GM21528 (cell line): ENCODE measurements around the gene UBAP1L.
A peak's percentile ranks its signal among the peaks of the same experiment; 100 is the strongest.
"Not testable (repeated sequence)": the region's sequence is repeated elsewhere in the genome, so short reads cannot be mapped to it uniquely, and the experiment has no call there.

Experiments
- ATAC-seq: cut with Tn5 transposase; IDR thresholded peaks from one replicate; pipeline ENCODE4 v1.9.1; 2021; ENCODE audit warnings: mild to moderate bottlenecking, moderate library complexity; ENCODE audit not compliant: unreplicated experiment, low FRiP score

UBAP1L gene

DNA sequence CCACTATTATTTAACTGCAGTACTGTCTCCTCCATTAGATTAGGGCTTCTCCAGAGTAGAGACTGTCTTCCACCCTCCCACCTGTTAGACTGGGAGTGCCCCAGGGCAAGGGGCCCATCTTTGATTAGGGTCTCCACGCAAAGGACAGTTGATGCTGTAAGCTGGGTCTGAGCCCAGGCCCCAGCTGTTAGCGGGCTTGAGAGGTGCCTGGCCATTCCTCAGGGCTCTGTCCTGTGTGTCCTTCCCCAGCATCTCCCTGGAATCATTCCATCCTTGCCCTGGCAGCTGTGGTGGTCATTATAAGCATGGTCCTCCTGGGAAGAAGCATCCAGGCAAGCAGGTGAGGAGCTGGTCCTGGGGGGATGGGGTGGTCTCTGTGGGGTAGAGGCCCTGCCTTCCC, 63.7 kb downstream of the UBAP1L start:
- no peak for ATAC-seq

DNA sequence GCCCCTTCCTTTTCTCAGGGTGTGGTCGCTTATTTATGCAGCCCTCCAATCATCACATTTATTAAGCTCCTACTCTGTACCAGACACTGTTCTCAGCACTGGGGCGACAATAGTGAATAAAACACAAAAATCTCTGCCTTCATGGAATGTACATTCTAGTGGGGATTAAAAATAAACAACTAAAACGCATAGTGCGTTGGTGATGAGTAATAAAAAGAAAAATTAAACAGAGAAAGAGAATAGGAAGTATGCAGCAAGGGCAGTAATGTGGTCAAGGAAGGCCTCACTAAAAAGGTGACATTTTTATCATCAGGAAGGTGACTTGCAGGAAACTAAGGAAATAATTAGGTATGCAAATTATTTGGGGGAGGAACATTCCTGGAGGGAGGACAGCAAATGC, 64.7 kb downstream of the UBAP1L start:
- no peak for ATAC-seq

DNA sequence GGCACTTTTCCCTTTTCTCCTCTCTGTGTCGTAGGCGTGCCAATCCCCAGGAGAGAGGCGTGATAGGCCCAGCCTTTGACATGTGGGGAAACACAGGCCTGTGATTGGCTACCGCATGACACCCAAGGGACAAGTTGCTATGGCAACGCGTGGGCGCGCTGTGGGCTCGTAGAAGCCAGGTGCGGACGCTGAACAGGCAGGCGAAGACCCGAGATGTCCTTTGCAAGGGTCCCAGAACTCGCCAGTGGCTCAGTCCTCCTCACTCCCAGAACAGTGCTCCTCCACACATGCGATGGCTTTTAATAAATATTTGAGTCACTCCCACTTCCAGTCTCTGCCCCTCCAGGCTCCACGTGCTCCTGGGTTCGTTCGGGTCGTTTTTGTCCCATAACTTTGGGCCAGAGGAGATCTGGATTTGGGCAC, 65.6 kb downstream of the UBAP1L start:
- ATAC-seq = peak; percentile 73

DNA sequence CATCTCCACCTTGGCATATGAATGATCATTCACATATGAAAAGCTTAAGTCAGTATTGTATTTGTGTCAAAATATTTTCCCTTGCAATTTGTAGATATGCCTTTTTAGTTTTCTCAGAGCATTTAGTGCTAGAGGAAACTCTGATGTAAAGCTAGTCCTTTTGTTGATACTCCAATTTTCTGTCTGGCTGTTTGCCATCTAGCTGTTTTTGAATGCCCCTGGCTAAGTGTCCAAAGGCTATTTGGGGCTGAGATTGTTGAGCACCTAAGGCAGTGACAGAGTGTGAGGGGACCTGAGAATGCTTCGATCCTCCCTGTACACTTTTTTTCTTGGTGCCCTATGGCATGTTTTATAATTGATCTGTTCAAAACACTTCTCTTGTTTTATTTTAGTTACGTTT, 66.8 kb downstream of the UBAP1L start:
- no peak for ATAC-seq

DNA sequence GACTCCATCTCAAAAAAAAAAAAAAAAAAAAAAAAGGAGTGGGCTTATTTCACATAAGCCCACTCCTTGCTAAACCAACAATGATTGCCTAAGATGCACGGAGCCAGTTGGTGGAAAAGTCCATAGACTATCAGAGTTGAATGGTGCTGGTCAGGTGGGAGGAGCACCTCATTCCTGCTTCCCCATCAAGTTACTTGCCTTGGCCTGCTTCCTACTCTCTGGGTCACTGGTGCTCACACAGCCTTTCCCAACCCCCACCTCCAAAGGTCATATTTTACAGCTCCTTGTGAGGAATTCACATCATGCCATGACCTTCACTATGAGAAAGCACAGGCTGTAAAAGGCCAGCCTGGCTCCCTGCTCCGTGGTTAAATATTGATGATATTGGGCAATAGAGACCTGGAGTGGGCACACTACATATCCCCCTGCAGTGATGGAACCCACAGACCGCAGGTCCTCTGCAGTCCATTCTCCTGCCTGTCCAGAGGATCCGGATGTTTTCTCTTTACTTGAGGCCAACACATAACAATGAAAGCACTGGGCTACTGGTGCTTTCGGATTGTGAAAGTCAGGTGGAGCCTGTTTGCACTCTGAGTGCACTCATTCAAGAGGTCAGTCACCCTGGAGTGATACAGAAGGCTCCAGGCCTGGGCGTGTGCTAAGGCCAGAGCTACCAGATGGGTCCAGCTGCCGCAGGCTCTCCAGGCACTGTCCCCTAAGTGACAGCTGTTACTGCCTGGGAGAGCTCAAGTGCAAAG, 70.1 kb downstream of the UBAP1L start, which contains the start of gene SLC51B:
Gene SLC51B, plus strand, starts transcription at position 664 of the 758 bp plus-strand sequence. CDS start 4,618 bp downstream, outside the sequence.
- no peak for ATAC-seq

DNA sequence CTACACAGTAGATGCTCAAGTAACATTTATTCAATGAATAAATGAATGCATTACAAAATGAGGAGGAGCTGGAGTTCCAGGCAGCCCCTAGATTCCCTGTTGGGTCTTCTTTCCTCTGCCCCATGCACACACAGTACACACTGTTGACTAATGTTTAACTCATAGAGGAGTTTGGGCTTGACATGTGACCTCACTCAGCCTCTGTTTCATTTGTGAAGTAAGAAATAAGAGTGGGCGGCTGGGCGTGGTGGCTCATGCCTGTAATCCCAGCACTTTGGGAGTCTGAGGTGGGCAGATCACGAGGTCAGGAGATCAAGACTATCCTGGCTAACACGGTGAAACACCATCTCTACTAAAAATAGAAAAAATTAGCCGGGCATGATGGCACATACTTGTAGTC, 70.8 kb downstream of the UBAP1L start:
- not testable (repeated sequence) for ATAC-seq

DNA sequence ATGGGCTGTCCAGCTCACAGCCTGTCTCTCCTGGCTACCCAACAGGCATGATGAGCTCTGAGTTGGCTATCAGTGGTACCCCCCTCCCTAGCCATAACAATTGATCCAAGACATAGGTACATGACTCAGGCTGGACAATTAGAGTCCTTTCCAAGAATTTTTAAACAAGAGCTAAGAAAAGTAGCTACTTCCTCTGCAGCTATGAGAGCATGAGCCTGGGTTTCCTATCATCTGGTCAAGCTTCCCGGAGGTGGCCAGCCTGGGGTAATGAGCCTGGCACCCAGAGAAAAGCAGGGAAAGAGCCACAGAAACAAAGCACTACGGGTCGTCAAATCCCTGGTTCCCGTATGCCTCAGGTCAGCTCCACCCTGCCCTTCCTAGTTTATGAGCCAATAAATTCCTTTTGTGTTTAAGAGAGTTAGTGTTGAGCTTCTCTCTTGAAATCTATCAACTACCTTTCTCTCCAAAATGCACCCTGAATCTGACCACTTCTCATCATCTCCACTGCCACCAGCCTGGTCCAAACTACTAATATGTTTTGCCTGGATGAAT, 72.1 kb downstream of the UBAP1L start:
- no peak for ATAC-seq
